Right ventricle myocardium superior (tissue), 1 donor: ENCODE results near the gene ST6GALNAC1. TPM values are rescaled to one million over a fixed set of nuclear protein-coding genes. Genes with fewer than 3 reads are reported as not detected.
"Not testable (repeated sequence)": the region's sequence is repeated elsewhere in the genome, so short reads cannot be mapped to it uniquely, and the experiment has no call there.

Experiments used
- ATAC-seq: fragments of 200-7000 bp; cut with Tn5 transposase; one replicate; pipeline ENCODE4 v1.9.1; 2020; ENCODE audit warnings: mild to moderate bottlenecking; ENCODE audit not compliant: poor library complexity
- DNase-seq: peaks from one replicate; pipeline ENCODE4 v3.0.0-alpha.2; 2020
- intact Hi-C: fragments of 100-400 bp; cut with DNase I; formaldehyde crosslinking; loops from one replicate; pipeline ENCODE4 v1.11.2; 2022
- total RNA-seq: library from RNA; stranded (reverse); fragmentation: NEBNext Ultra II Directional; extraction: Animal tissue kit (Norgen Biotek cat#: 25700); gene quantifications from one replicate; pipeline ENCODE4 v1.2.1, GENCODE V29; 2021
- donor health status: DM: no; HTN: yes; CAD: no; lungs with severe emphysema.

The ST6GALNAC1 gene
- total RNA-seq, 1 donor from 2014 or later = 2.8 TPM

- intact Hi-C loops = no loop called here
- ATAC-seq = no peak
These were observed 10.9 kb upstream of the ST6GALNAC1 start for GRCh38 chr17:76654408-76654807.

GRCh38 chr17:76650504-76650903 is 6.9 kb upstream of the ST6GALNAC1 start:
- ATAC-seq (no peak), DNase-seq (no peak)
- intact Hi-C loops = no loop called here

More at GRCh38 chr17:76654408-76654807, 10.9 kb upstream of the ST6GALNAC1 start:
- no peak for DNase-seq

GRCh38 chr17:76646712-76647111 is 3.2 kb upstream of the ST6GALNAC1 start:
- DNase-seq = no peak
- intact Hi-C loops = no loop called here
- ATAC-seq = no peak

GRCh38 chr17:76645481-76645880 is 1.9 kb upstream of the ST6GALNAC1 start:
- ATAC-seq (no peak), DNase-seq (no peak)
- intact Hi-C loops = no loop called here

GRCh38 chr17:76644995-76645394 is 1.4 kb upstream of the ST6GALNAC1 start:
- intact Hi-C loops = no loop called here
- DNase-seq (no peak), ATAC-seq (no peak)

- no peak for DNase-seq
- intact Hi-C loops = no loop called here
- ATAC-seq = no peak
These were observed 563 bp downstream of the ST6GALNAC1 start for GRCh38 chr17:76642994-76643393.

GRCh38 chr17:76642032-76642561 is 1.5 kb downstream of the ST6GALNAC1 start:
- ATAC-seq = no peak
- intact Hi-C loops = no loop called here
- no peak for DNase-seq

- ATAC-seq (no peak), DNase-seq (no peak)
- intact Hi-C loops = no loop called here
These were observed 2.1 kb downstream of the ST6GALNAC1 start for GRCh38 chr17:76641501-76641900.

GRCh38 chr17:76640550-76641380 is 2.8 kb downstream of the ST6GALNAC1 start:
- ATAC-seq = no peak
- no peak for DNase-seq
- intact Hi-C loops = no loop called here

GRCh38 chr17:76638263-76638662 is 5.3 kb downstream of the ST6GALNAC1 start:
- intact Hi-C loops = no loop called here
- no peak for DNase-seq
- no peak for ATAC-seq

GRCh38 chr17:76636486-76637206 is 6.9 kb downstream of the ST6GALNAC1 start:
- DNase-seq, ATAC-seq, intact Hi-C loops: not testable (repeated sequence)

GRCh38 chr17:76635659-76636360 is 7.7 kb downstream of the ST6GALNAC1 start:
- ATAC-seq (no peak), DNase-seq (no peak)
- intact Hi-C loops = no loop called here

GRCh38 chr17:76635039-76635438 is 8.5 kb downstream of the ST6GALNAC1 start:
- intact Hi-C loops = no loop called here
- DNase-seq (no peak), ATAC-seq (no peak)

GRCh38 chr17:76633628-76634328 is 9.8 kb downstream of the ST6GALNAC1 start:
- intact Hi-C loops = no loop called here
- DNase-seq (no peak), ATAC-seq (no peak)

GRCh38 chr17:76631821-76632565 is 11.6 kb downstream of the ST6GALNAC1 start:
- ATAC-seq (no peak), DNase-seq (no peak)
- intact Hi-C loops = no loop called here

GRCh38 chr17:76630151-76630550 is 13.4 kb downstream of the ST6GALNAC1 start:
- intact Hi-C loops = no loop called here
- DNase-seq (no peak), ATAC-seq (no peak)

GRCh38 chr17:76627510-76627909 is 16.0 kb downstream of the ST6GALNAC1 start:
- DNase-seq (no peak), ATAC-seq (no peak)
- intact Hi-C loops = loop anchor here (10.0 kb wide), 1 partner anchor 163 kb away; the partner anchor contains the start of gene AANAT

GRCh38 chr17:76626442-76626841 is 17.1 kb downstream of the ST6GALNAC1 start:
- ATAC-seq (no peak), DNase-seq (no peak)
- intact Hi-C loops = loop anchor here (10.0 kb wide), 1 partner anchor 162 kb away; the partner anchor contains the start of gene AANAT
